Caco-2 (cell line): Measurements from ENCODE around the gene MGLL. TPM values are rescaled to one million over a fixed set of nuclear protein-coding genes. Genes with fewer than 3 reads are reported as not detected.
A peak's percentile ranks its signal among the peaks of the same experiment; 100 is the strongest.

Source experiments
- BruUV-seq: library from RNA; stranded (reverse); fragments of 400-500 nt; replicated peaks from 2 replicates; lab custom pipeline; 2021; lab: Mats Ljungman, UMichigan
- CTCF ChIA-PET: fragments of 300-600 bp; sonication (Branson Sonifier 250); formaldehyde crosslinking; loops from one replicate; lab custom pipeline; 2022; ENCODE audit warnings: antibody characterized with exemption; lab: Charles Lee
- POLR2A ChIA-PET: fragments of 300-600 bp; sonication (Branson Sonifier 250); formaldehyde crosslinking; loops from one replicate; lab custom pipeline; 2022; ENCODE audit warnings: antibody characterized with exemption; lab: Charles Lee
- DNase-seq, 2 experiments: peaks; one replicate each; pipeline versions ENCODE4 v3.0.0 to v3.0.0-alpha.2; 2020 to 2022
- H3K27me3 ChIP-seq: replicated peaks from 2 replicates; pipeline ENCODE4 v1.6.0; 2011; ENCODE audit warnings: low read length; ENCODE audit not compliant: control insufficient read depth, insufficient read depth
- H3K36me3 ChIP-seq: 2 replicates; pipeline ENCODE4 v1.5.1; 2011; ENCODE audit warnings: low read length; ENCODE audit not compliant: control insufficient read depth, insufficient read depth
- H3K4me1 ChIP-seq: fragments of 250-450 bp; sonication (Bioruptor Pico); 2 replicates; pipeline ENCODE4 v1.5.1; 2020; ENCODE audit warnings: mild to moderate bottlenecking
- H3K4me3 ChIP-seq: 2 replicates; pipeline ENCODE4 v1.5.1; 2011; ENCODE audit warnings: low read depth, mild to moderate bottlenecking, control low read depth, low read length
- H3K9me3 ChIP-seq: fragments of 250-450 bp; sonication (Bioruptor Pico); 2 replicates; pipeline ENCODE4 v1.5.1; 2020; ENCODE audit warnings: mild to moderate bottlenecking, moderate library complexity
- H3K27ac Mint-ChIP-seq: one replicate; pipeline ENCODE4 v1.8.0; 2022; ENCODE audit warnings: mixed read lengths; ENCODE audit not compliant: unreplicated experiment
- H3K27me3 Mint-ChIP-seq: one replicate; pipeline ENCODE4 v1.8.0; 2022; ENCODE audit warnings: mixed read lengths; ENCODE audit not compliant: insufficient read depth, unreplicated experiment
- H3K36me3 Mint-ChIP-seq: one replicate; pipeline ENCODE4 v1.8.0; 2022; ENCODE audit warnings: mild to moderate bottlenecking, mixed read lengths; ENCODE audit not compliant: insufficient read depth, unreplicated experiment
- H3K4me1 Mint-ChIP-seq: one replicate; pipeline ENCODE4 v1.8.0; 2022; ENCODE audit warnings: low read depth, mixed read lengths; ENCODE audit not compliant: unreplicated experiment
- H3K4me3 Mint-ChIP-seq: one replicate; pipeline ENCODE4 v1.8.0; 2022; ENCODE audit warnings: mild to moderate bottlenecking, moderate library complexity, mixed read lengths; ENCODE audit not compliant: unreplicated experiment
- H3K9me3 Mint-ChIP-seq: one replicate; pipeline ENCODE4 v1.8.0; 2022; ENCODE audit warnings: mixed read lengths; ENCODE audit not compliant: unreplicated experiment
- CTCF ChIP-seq, 2 experiments: fragments of 200-600 bp in 1 of 2; IDR thresholded peaks; 1 replicate in 1 of 2; 2 replicates in 1 of 2; pipeline versions ENCODE4 v1.5.1 to v1.8.0; 2011 to 2022; ENCODE audit warnings: antibody characterized with exemption in 1 of 2, control low read depth in 1 of 2, inconsistent platforms in 1 of 2, low read depth in 1 of 2, low read length in 1 of 2, mild to moderate bottlenecking in 1 of 2, moderate library complexity in 1 of 2; ENCODE audit not compliant: insufficient read depth in 1 of 2, severe bottlenecking in 1 of 2, unreplicated experiment in 1 of 2
- intact Hi-C: fragments of 100-400 bp; cut with micrococcal nuclease; formaldehyde crosslinking; loops from one replicate; pipeline ENCODE4 v1.10.0; 2022; ENCODE audit not compliant: unreplicated experiment
- total RNA-seq: library from RNA; stranded (reverse); gene quantifications from 2 replicates; pipeline ENCODE4 v1.2.3, GENCODE V29; 2022

MGLL gene
- total RNA-seq, 1 experiment from 2014 or later: 7.8 TPM

DNA sequence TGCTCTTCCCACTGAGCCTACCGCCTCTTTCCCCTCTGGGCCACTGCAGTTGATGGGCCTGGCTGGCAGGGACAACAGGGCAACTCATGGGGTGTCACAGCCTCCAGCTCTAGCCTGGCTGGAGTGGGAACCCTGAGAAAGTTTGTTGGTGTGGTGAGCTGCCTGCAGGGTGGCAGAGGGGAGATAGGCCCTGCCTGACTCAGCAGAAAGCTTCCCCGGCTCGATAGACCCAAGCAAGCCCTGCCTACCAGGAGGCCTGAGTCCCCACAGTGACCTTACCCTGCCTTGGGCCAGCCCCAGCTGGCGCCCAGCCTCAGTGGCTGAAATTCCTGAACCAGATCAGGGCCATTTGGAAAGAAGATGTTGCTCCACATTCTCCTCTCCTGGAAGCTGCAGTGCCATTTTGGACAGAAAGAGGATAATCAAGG lies 120.2 kb downstream of the MGLL start:
- BruUV-seq: no TSS peak
- POLR2A ChIA-PET: no interaction called here

DNA sequence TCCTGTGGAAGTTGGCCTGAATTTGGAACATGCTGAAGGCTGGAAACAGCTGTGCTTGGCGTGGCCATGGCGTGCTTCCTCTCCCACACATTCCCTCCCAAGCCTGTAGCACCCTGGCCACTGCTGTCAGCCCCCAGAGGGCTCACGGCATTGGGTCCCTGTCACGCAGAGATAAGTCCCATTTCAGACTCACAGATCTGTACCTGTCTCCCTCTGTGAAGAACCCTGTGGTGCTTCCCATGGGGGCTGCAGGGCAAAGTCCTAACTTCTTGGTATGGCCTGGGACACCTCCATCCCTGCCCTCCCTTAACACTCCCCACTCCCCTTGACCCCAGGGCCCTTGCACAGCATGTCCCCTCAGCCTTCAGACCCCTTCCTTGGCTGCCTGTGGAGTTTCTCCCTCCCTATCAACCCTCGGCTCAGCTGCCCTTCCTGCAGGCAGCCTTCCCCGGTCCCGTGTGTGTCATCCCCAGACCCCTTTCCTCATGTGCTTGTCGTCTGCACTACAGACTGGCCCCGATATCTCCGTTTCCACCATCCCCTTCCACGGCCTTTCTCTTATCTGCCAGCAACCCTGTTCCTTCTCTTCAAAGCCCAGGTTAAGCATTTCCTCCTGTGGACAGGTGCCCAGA lies 120.9 kb downstream of the MGLL start:
- Histone ChIP-seq H3K4me1 (no peaks in the 10 kb centered on the region), H3K4me3 (no peak overlapping the region), H3K27me3 (no peaks in the 10 kb centered on the region), H3K9me3 (no peaks in the 10 kb centered on the region), H3K36me3 (no peaks in the 10 kb centered on the region)
- ChIA-PET POLR2A (no interaction called here), CTCF (interaction anchor here (0.7 kb wide), 1 partner anchor 18 kb away, joined by 7 read pairs; no protein-coding TSS in a partner anchor)
- H3K27ac Mint-ChIP-seq: no peak overlapping the region
- no TSS peak for BruUV-seq
- DNase-seq: no peak
- no peaks in the 10 kb centered on the region for H3K36me3 Mint-ChIP-seq
- H3K27me3 Mint-ChIP-seq: no peaks in the 10 kb centered on the region
- H3K4me3 Mint-ChIP-seq: no peak overlapping the region
- TF ChIP-seq CTCF (IDR thresholded peaks at IDR 0.05; ENCODE audit: insufficient read depth in 1 of 2, low read depth in 1 of 2, low read length in 1 of 2, severe bottlenecking in 1 of 2, unreplicated experiment in 1 of 2): no peak
- no peaks in the 10 kb centered on the region for H3K4me1 Mint-ChIP-seq
- intact Hi-C loops: no loop called here
- no peaks in the 10 kb centered on the region for H3K9me3 Mint-ChIP-seq

More for the DNA sequence above, 120.2 kb downstream of the MGLL start:
- no peak overlapping the region for H3K27ac Mint-ChIP-seq
- H3K36me3 Mint-ChIP-seq: no peaks in the 10 kb centered on the region
- H3K9me3 ChIP-seq: no peaks in the 10 kb centered on the region
- no peak overlapping the region for H3K4me3 ChIP-seq
- CTCF ChIA-PET: no interaction called here
- no peaks in the 10 kb centered on the region for H3K36me3 ChIP-seq
- no peaks in the 10 kb centered on the region for H3K27me3 Mint-ChIP-seq
- intact Hi-C loops: no loop called here
- H3K4me1 ChIP-seq: no peaks in the 10 kb centered on the region
- H3K27me3 ChIP-seq: no peaks in the 10 kb centered on the region
- no peak for TF ChIP-seq CTCF (IDR thresholded peaks at IDR 0.05; ENCODE audit: insufficient read depth in 1 of 2, low read depth in 1 of 2, low read length in 1 of 2, severe bottlenecking in 1 of 2, unreplicated experiment in 1 of 2)
- H3K9me3 Mint-ChIP-seq: no peaks in the 10 kb centered on the region
- no peaks in the 10 kb centered on the region for H3K4me1 Mint-ChIP-seq
- DNase-seq: no peak
- no peak overlapping the region for H3K4me3 Mint-ChIP-seq

DNA sequence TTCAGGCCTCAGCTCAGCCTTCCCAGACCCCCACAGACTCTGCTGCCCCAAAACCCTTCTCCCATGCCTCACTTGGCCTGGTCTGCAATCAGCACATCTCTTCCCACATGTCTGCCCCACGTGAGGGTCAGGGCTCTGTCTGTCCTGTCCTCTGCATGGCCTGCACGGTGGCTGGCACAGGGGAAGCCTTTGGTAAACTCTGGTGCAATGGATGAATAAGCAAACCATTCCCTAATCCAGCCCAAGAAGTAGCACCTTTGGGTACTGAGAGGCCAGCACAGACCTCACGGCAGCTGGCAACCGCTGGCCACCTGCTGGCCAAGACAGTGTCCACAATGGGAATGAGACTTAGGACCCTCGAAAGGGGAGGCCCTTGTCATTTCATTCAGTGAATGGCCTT lies 121.9 kb downstream of the MGLL start:
- Histone ChIP-seq H3K36me3 (no peaks in the 10 kb centered on the region), H3K4me1 (no peaks in the 10 kb centered on the region), H3K4me3 (no peak overlapping the region), H3K9me3 (no peaks in the 10 kb centered on the region), H3K27me3 (no peaks in the 10 kb centered on the region)
- no peak for TF ChIP-seq CTCF (IDR thresholded peaks at IDR 0.05; ENCODE audit: insufficient read depth in 1 of 2, low read depth in 1 of 2, low read length in 1 of 2, severe bottlenecking in 1 of 2, unreplicated experiment in 1 of 2)
- intact Hi-C loops: no loop called here
- no TSS peak for BruUV-seq
- POLR2A ChIA-PET: no interaction called here
- CTCF ChIA-PET: no interaction called here
- Mint-ChIP-seq H3K4me1 (no peaks in the 10 kb centered on the region), H3K36me3 (no peaks in the 10 kb centered on the region), H3K9me3 (no peaks in the 10 kb centered on the region), H3K4me3 (no peak overlapping the region), H3K27ac (peak overlapping the region; percentile 59), H3K27me3 (no peaks in the 10 kb centered on the region)
- no peak for DNase-seq
